ENCODE data around the gene QSOX1.

Gene QSOX1

DNA sequence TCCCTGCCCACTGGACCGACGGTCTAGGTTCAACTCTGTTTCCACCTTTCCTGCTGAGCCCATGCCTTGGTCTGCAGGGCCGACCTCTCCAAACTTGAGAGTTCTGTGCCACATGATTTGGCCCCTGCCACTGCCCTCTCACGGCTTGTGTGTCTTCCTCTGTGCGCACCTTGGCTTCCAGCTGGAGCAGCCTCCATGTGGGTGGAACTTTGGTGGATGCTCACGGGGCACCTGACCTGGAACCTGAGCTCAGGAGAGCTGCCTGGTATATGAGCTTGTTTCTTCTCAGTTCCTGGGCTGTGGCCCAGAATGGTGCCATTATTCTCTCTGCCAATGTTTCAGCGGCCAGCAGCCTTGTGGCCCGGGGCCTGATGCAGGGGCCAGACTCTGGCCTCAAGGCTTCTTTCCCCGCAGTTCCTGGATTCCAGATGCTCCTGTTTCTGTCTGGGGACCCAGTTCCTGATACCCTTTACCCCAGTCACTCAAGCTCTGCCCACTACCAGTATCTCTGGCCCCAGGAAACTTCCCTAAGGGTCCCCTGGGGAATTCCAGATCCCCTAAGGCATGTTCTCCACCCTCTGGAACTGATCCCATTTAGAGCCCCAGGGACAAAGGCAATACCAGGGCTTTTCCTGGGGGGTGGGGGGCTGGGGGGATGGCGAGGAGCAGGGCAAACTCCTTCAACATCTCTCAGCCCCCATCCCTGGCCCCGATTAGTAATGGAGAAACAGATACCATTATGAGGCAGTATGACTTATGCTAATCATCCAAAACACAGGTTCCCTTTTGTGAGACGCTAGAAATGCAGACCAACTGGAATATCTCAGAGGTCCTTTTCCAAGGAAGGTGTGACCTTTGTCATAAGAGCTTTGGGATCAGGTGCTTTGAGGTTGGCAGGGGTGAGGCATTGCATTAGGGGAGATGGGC, 11.1 kb downstream of the QSOX1 start:
- H3K4me3 ChIP-seq (ENCODE audit: low read length), result no peak overlapping the region
- DNase-seq (ENCODE audit: low read depth), result no peak
- TF ChIP-seq, protein P1, sequence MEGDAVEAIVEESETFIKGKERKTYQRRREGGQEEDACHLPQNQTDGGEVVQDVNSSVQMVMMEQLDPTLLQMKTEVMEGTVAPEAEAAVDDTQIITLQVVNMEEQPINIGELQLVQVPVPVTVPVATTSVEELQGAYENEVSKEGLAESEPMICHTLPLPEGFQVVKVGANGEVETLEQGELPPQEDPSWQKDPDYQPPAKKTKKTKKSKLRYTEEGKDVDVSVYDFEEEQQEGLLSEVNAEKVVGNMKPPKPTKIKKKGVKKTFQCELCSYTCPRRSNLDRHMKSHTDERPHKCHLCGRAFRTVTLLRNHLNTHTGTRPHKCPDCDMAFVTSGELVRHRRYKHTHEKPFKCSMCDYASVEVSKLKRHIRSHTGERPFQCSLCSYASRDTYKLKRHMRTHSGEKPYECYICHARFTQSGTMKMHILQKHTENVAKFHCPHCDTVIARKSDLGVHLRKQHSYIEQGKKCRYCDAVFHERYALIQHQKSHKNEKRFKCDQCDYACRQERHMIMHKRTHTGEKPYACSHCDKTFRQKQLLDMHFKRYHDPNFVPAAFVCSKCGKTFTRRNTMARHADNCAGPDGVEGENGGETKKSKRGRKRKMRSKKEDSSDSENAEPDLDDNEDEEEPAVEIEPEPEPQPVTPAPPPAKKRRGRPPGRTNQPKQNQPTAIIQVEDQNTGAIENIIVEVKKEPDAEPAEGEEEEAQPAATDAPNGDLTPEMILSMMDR (conservative IDR thresholded peaks at IDR 0.05; ENCODE audit: low read length), result no peak

DNA sequence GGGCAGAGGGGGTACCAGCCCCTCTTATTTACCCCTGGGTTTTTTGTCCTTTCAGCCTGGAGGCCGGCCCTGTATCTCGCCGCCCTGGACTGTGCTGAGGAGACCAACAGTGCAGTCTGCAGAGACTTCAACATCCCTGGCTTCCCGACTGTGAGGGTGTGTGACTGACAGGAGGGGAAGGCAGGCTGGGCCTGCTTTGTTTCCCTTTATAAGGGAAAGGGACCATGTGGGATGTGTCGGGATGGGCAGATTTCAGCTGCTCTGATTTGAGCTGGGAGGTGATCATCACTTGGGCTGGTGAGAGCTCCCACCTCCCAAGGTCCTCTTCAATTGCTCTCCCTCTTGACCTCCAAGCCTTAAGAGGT, 11.7 kb downstream of the QSOX1 start:
- DNase-seq (ENCODE audit: low read depth), result no peak
- TF ChIP-seq, protein P1 (conservative IDR thresholded peaks at IDR 0.05; ENCODE audit: low read length), result no peak
- H3K4me3 ChIP-seq (ENCODE audit: low read length), result no peak overlapping the region

DNA sequence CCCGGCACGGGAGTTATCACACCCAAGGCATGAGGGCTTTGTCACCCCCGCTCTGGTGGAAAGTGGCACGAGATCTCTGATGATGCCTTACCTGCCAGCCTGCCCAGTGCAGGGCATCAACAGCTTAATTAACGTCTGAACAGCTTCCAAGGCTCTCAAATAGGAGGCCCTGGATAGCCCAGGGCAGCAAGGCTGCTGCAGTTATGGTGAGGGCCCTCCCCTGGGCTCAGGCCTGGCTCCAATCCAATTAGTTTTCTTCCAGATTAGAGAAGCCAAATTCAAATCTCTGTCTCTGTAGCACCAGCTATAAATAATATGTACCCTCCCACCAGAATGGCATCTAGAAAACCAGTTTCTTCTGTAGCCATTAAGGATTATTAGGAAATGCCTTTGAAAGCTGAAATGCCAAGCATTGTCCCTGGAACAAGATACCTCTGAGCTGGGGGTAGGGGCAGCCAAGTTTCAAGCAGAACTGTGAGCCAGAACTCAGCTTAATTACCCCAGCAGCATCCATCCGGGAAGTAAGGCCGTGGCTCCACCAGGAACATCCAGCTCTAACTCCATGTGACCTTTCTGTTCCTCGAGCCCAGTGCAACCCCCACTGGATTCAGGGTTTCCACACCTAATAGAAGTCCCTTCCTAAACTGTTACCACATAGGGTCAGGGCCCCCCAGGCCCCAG, 12.5 kb downstream of the QSOX1 start:
- TF ChIP-seq, protein P1 (conservative IDR thresholded peaks at IDR 0.05; ENCODE audit: low read length), result no peak
- no peak overlapping the region for H3K4me3 ChIP-seq (ENCODE audit: low read length)
- DNase-seq (ENCODE audit: low read depth), result no peak

DNA sequence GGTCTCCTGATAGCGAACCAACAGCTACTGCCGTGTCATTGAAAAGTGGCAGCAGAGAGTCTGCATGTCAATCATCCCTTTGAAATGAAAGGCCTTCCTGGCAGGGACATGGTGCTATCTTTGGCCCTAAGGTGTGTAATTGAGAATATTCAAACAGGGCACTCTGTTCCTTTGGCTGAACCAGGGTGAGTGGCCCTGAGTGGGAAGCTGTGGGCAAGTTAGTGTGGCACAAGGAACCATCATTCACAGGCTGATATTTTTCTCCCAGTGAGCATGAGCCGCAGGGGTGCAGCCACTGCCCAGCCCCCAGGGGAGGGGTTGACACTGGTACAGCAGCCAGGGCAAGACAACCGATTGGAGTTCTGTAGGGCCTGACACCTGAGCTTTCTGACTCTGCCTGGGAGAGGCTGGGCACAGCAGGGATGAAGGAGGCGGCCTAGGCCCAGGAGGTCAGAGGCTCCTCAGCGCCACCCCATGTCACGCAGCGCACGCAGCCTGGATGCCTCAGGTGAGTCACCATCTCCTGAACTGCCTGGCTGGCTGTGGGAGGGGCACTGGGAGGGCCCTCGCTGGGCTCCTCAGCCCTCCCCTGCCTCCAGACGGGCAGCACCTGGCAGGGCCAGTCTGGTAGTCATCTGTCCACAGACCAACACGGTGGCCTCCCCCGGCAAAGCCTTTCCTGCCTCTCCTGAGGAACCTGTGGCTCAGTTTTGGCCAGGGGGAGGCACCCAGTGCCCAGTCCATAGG, 13.2 kb downstream of the QSOX1 start:
- no peak overlapping the region for H3K4me3 ChIP-seq (ENCODE audit: low read length)
- DNase-seq (ENCODE audit: low read depth), result no peak
- TF ChIP-seq, protein P1 (conservative IDR thresholded peaks at IDR 0.05; ENCODE audit: low read length), result no peak

DNA sequence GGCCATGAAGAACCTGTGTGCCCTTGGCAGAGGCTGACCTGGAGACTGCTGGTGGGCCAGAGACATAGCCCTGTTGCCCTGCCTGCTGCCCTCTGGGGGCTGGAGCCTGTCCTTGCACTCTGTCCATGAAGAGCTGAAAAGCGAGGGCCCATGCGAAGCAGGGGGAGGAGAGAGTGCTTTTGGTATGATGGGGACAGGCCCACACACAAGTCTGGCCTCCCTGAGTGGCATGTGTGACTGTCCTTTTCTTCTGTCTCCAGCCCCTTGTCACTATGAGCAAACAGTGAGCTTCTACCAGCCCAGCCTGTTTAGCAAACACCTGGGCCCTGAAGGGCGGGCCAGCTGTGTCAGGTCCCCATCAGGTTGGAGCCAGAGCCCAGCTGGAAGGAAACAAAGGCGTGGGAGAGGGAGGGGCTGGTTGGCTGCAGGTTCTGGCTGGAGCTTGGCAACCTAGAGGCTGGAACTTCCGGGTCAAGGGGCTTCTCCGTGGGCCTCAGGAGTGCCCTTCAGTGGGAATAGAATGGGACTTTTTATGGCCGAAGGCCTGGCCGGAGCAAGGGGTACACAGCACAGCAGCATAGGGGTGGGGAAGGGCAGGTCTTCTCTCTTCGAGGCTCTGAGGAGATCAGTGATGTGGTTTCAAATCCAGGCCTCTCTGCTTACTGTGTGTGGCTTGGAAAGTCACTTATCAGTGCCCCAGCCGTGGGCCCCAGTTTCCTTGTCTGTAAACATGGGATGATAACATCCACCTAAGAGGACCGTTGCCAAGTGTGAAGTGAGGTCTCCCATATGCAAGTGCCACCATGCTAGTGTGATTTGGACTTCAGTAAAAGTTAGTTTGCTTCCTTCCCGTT, 14.3 kb downstream of the QSOX1 start:
- H3K4me3 ChIP-seq (ENCODE audit: low read length), result no peak overlapping the region
- TF ChIP-seq, protein P1 (conservative IDR thresholded peaks at IDR 0.05; ENCODE audit: low read length), result peak; percentile 56
- no peak for DNase-seq (ENCODE audit: low read depth)

DNA sequence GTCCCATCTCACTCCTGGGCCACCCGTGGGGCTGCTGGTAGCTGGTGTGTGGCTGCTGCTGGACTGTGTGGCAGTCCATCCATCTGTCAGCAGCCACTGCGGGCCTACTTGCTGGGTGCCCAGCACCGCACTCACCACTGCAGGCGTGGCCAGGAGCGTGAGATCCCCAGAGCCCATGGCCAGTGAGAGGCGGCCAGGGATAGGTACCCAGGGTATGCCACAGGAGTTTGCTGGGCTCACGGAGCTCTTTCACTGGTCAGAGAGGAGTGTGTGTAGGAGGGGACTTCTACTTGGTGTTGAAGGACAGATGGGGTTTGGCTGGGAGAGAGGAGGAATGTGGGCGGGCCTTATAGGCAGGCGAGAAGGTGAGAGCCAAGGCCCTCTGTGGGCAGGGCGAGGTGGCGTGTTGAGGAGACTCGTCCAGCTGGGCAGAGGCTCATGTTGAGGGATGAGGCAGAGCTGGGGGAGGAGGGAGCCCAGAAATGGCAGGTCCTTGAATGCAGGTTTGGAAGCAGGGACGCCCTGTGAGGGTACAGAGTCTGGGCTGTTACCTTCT, 15.0 kb downstream of the QSOX1 start:
- no peak for DNase-seq (ENCODE audit: low read depth)
- TF ChIP-seq, protein P1 (conservative IDR thresholded peaks at IDR 0.05; ENCODE audit: low read length), result no peak
- H3K4me3 ChIP-seq (ENCODE audit: low read length), result no peak overlapping the region

Measured in AG10803 (cell line).